Activated CD8-positive, alpha-beta T cell treated with anti-CD3 and anti-CD28 coated beads, Interleukin-2, amount 10 ng/mL, durations not matched to agents 7 days and 5 days (primary cell): ENCODE results near the gene PFAS. TPM values are rescaled to one million over a fixed set of nuclear protein-coding genes. Genes with fewer than 3 reads are reported as not detected.

Experiments used
- ATAC-seq: fragments of 150-1000 bp; cut with Tn5 transposase; one replicate; pipeline ENCODE4 v1.10.0; 2021; ENCODE audit warnings: moderate library complexity
- CTCF ChIA-PET: fragments of 350-600 bp; sonication (Branson Sonifier 250); formaldehyde crosslinking; loops from one replicate; lab custom pipeline; 2021; ENCODE audit warnings: antibody characterized with exemption; lab: Charles Lee
- POLR2A ChIA-PET: fragments of 350-600 bp; sonication (Branson Sonifier 250); formaldehyde crosslinking; loops from one replicate; lab custom pipeline; 2021; ENCODE audit warnings: antibody characterized with exemption; lab: Charles Lee
- DNase-seq: peaks from one replicate; pipeline ENCODE4 v3.0.0-alpha.2; 2020
- H3K27ac Mint-ChIP-seq: one replicate; pipeline ENCODE4 v1.8.0; 2021; ENCODE audit warnings: mild to moderate bottlenecking, mixed read lengths
- H3K27me3 Mint-ChIP-seq: one replicate; pipeline ENCODE4 v1.8.0; 2021; ENCODE audit warnings: low read depth, mixed read lengths
- H3K36me3 Mint-ChIP-seq: one replicate; pipeline ENCODE4 v1.8.0; 2021; ENCODE audit warnings: low read depth, mixed read lengths
- H3K4me1 Mint-ChIP-seq: one replicate; pipeline ENCODE4 v1.8.0; 2021; ENCODE audit warnings: low read depth, mixed read lengths
- H3K4me3 Mint-ChIP-seq: one replicate; pipeline ENCODE4 v1.8.0; 2021; ENCODE audit warnings: mild to moderate bottlenecking, mixed read lengths
- H3K9me3 Mint-ChIP-seq: one replicate; pipeline ENCODE4 v1.8.0; 2022; ENCODE audit warnings: mixed read lengths; ENCODE audit not compliant: insufficient read depth
- total RNA-seq, 2 experiments: library from RNA; stranded (reverse); gene quantifications; one replicate each; pipeline ENCODE4 v1.2.3, GENCODE V29; 2021

Gene PFAS
- total RNA-seq, 2 experiments from 2014 or later, result 78.3 to 80.2 TPM

GRCh38 chr17:8273884-8274444 lies 24.9 kb downstream of the PFAS start:
- Mint-ChIP-seq H3K4me1 (no peaks in the 10 kb centered on the region), H3K36me3 (peaks cover 12% of the 10 kb centered on the region), H3K9me3 (no peaks in the 10 kb centered on the region), H3K4me3 (no peak overlapping the region), H3K27me3 (no peaks in the 10 kb centered on the region), H3K27ac (no peak overlapping the region)
- POLR2A ChIA-PET, result no interaction called here
- DNase-seq (no peak), ATAC-seq (no peak)
- CTCF ChIA-PET, result interaction anchor here (1.6 kb wide), 1 partner anchor 27 kb away, joined by 4 read pairs; no protein-coding TSS in a partner anchor

GRCh38 chr17:8274816-8275215 lies 25.7 kb downstream of the PFAS start:
- H3K36me3 Mint-ChIP-seq, result peaks cover 12% of the 10 kb centered on the region

GRCh38 chr17:8275421-8276290 lies 26.6 kb downstream of the PFAS start:
- peaks cover 9% of the 10 kb centered on the region for H3K36me3 Mint-ChIP-seq
- no peaks in the 10 kb centered on the region for H3K27me3 Mint-ChIP-seq
- H3K27ac Mint-ChIP-seq, result no peak overlapping the region
- ChIA-PET POLR2A (interaction anchor here (0.6 kb wide), 1 partner anchor 31 kb away, joined by 3 read pairs; no protein-coding TSS in a partner anchor), CTCF (interaction anchor here (0.7 to 2.3 kb wide), 2 partner anchors 25 to 202 kb away, joined by 4 to 5 read pairs; no protein-coding TSS in a partner anchor)
- H3K4me3 Mint-ChIP-seq, result no peak overlapping the region
- no peaks in the 10 kb centered on the region for H3K9me3 Mint-ChIP-seq
- no peak for DNase-seq
- no peak for ATAC-seq
- no peaks in the 10 kb centered on the region for H3K4me1 Mint-ChIP-seq

More at GRCh38 chr17:8274816-8275215, 25.7 kb downstream of the PFAS start:
- ATAC-seq, result no peak
- H3K4me3 Mint-ChIP-seq, result no peak overlapping the region
- CTCF ChIA-PET, result no interaction called here
- POLR2A ChIA-PET, result no interaction called here
- DNase-seq, result no peak
- H3K9me3 Mint-ChIP-seq, result no peaks in the 10 kb centered on the region
- no peaks in the 10 kb centered on the region for H3K4me1 Mint-ChIP-seq
- H3K27ac Mint-ChIP-seq, result no peak overlapping the region
- H3K27me3 Mint-ChIP-seq, result no peaks in the 10 kb centered on the region

GRCh38 chr17:8277317-8277716 lies 28.2 kb downstream of the PFAS start:
- ChIA-PET POLR2A (interaction anchor here (1.3 kb wide), 1 partner anchor 29 kb away, joined by 5 read pairs; the partner anchor contains the start of gene CTC1), CTCF (interaction anchor here (2.3 kb wide), 1 partner anchor 24 kb away, joined by 5 read pairs; no protein-coding TSS in a partner anchor)
- H3K27me3 Mint-ChIP-seq, result no peaks in the 10 kb centered on the region
- H3K27ac Mint-ChIP-seq, result no peak overlapping the region
- no peak overlapping the region for H3K4me3 Mint-ChIP-seq
- ATAC-seq (no peak), DNase-seq (no peak)
- no peaks in the 10 kb centered on the region for H3K9me3 Mint-ChIP-seq
- no peaks in the 10 kb centered on the region for H3K36me3 Mint-ChIP-seq
- H3K4me1 Mint-ChIP-seq, result no peaks in the 10 kb centered on the region

- ChIA-PET POLR2A (interaction anchor here (0.9 kb wide), 1 partner anchor 34 kb away, joined by 3 read pairs; the partner anchor contains the start of gene CTC1), CTCF (no interaction called here)
- Mint-ChIP-seq H3K27me3 (no peaks in the 10 kb centered on the region), H3K27ac (no peak overlapping the region), H3K4me3 (no peak overlapping the region), H3K4me1 (peaks cover 15% of the 10 kb centered on the region), H3K36me3 (no peaks in the 10 kb centered on the region), H3K9me3 (no peaks in the 10 kb centered on the region)
- no peak for DNase-seq
- no peak for ATAC-seq
Observed at GRCh38 chr17:8282345-8282744, 33.3 kb downstream of the PFAS start.

- DNase-seq, result no peak
- Mint-ChIP-seq H3K36me3 (no peaks in the 10 kb centered on the region), H3K4me3 (no peak overlapping the region), H3K4me1 (peaks cover 21% of the 10 kb centered on the region), H3K9me3 (no peaks in the 10 kb centered on the region), H3K27ac (peak overlapping the region; percentile 30), H3K27me3 (no peaks in the 10 kb centered on the region)
- CTCF ChIA-PET, result interaction anchor here (0.7 to 1.5 kb wide), 5 partner anchors 12 to 1027 kb away, joined by 3 to 12 read pairs (median 4); partner anchors contain the start of gene SLC25A35
- POLR2A ChIA-PET, result interaction anchor here (0.6 to 1.4 kb wide), 5 partner anchors 12 to 703 kb away, joined by 3 to 12 read pairs (median 3); partner anchors contain the start of genes CTC1, PFAS and SLC25A35
- no peak for ATAC-seq
Observed at GRCh38 chr17:8283356-8283755, 34.3 kb downstream of the PFAS start.

GRCh38 chr17:8284126-8284525 lies 35.0 kb downstream of the PFAS start:
- Mint-ChIP-seq H3K4me3 (no peak overlapping the region), H3K36me3 (peaks cover 4% of the 10 kb centered on the region), H3K9me3 (no peaks in the 10 kb centered on the region), H3K27ac (peak overlapping the region; percentile 52), H3K4me1 (peaks cover 22% of the 10 kb centered on the region), H3K27me3 (no peaks in the 10 kb centered on the region)
- no peak for ATAC-seq
- POLR2A ChIA-PET, result interaction anchor here (0.6 to 1.4 kb wide), 4 partner anchors 11 to 702 kb away, joined by 3 to 12 read pairs (median 5); partner anchors contain the start of genes CTC1, PFAS and SLC25A35
- no peak for DNase-seq
- CTCF ChIA-PET, result interaction anchor here (0.8 to 1.5 kb wide), 3 partner anchors 11 to 41 kb away, joined by 4 to 12 read pairs (median 6); partner anchors contain the start of gene SLC25A35

- no peak for DNase-seq
- Mint-ChIP-seq H3K4me1 (peaks cover 36% of the 10 kb centered on the region), H3K9me3 (no peaks in the 10 kb centered on the region), H3K27ac (no peak overlapping the region), H3K4me3 (no peak overlapping the region), H3K27me3 (no peaks in the 10 kb centered on the region), H3K36me3 (peaks cover 15% of the 10 kb centered on the region)
- POLR2A ChIA-PET, result interaction anchor here (0.9 to 6.0 kb wide), 3 partner anchors 10 to 37 kb away, joined by 3 to 39 read pairs (median 8); partner anchors contain the start of genes CTC1, PFAS and SLC25A35
- CTCF ChIA-PET, result interaction anchor here (0.6 kb wide), 1 partner anchor 1101 kb away, joined by 3 read pairs; no protein-coding TSS in a partner anchor
- ATAC-seq, result no peak
Observed at GRCh38 chr17:8285270-8286181, 36.4 kb downstream of the PFAS start.

GRCh38 chr17:8287651-8288335 lies 38.7 kb downstream of the PFAS start:
- Mint-ChIP-seq H3K36me3 (peaks cover 19% of the 10 kb centered on the region), H3K9me3 (no peaks in the 10 kb centered on the region), H3K4me1 (peaks cover 46% of the 10 kb centered on the region), H3K27ac (peak overlapping the region; percentile 86), H3K4me3 (peak overlapping the region; percentile 84), H3K27me3 (no peaks in the 10 kb centered on the region)
- ChIA-PET CTCF (interaction anchor here (1.0 to 2.2 kb wide), 3 partner anchors 10 to 96 kb away, joined by 3 to 8 read pairs (median 3); no protein-coding TSS in a partner anchor), POLR2A (interaction anchor here (1.0 to 6.0 kb wide), 4 partner anchors 7 to 114 kb away, joined by 3 to 39 read pairs (median 8); partner anchors contain the start of genes CTC1, PFAS and SLC25A35)
- ATAC-seq (no peak), DNase-seq (no peak)
